H1 (cell line): Measurements from ENCODE around the gene PIGT.

Experiments
- ATF2 ChIP-seq: IDR thresholded peaks from 2 replicates; pipeline ENCODE4 v1.6.1; 2012; ENCODE audit warnings: low read length, inconsistent platforms
- CEBPB ChIP-seq: IDR thresholded peaks from 2 replicates; pipeline ENCODE4 v1.6.1; 2012; ENCODE audit warnings: low read depth, low read length
- EGR1 ChIP-seq: IDR thresholded peaks from 2 replicates; pipeline ENCODE4 v1.6.1; 2011; ENCODE audit warnings: low read depth, low read length, borderline replicate concordance
- EP300 ChIP-seq, 2 experiments: IDR thresholded peaks; 1 replicate in 1 of 2; 2 replicates in 1 of 2; pipeline ENCODE4 v1.6.1; 2011 to 2012; ENCODE audit warnings: low read depth in 2 of 2, low read length in 2 of 2, mild to moderate bottlenecking in 2 of 2, borderline replicate concordance in 1 of 2, inconsistent platforms in 1 of 2, moderate library complexity in 1 of 2
- GABPA ChIP-seq: IDR thresholded peaks from 2 replicates; pipeline ENCODE4 v1.6.1; 2011; ENCODE audit warnings: mild to moderate bottlenecking, low read length, moderate library complexity, borderline replicate concordance; ENCODE audit not compliant: insufficient read depth
- POLR2AphosphoS5 ChIP-seq: IDR thresholded peaks from 2 replicates; pipeline ENCODE4 v1.6.1; 2011; ENCODE audit warnings: low read depth, low read length
- TCF12 ChIP-seq: IDR thresholded peaks from 2 replicates; pipeline ENCODE4 v1.6.1; 2011; ENCODE audit warnings: low read depth, mild to moderate bottlenecking, low read length
- TF ChIP-seq, protein P1 (sequence below), 3 experiments: IDR thresholded peaks; 1 replicate in 2 of 3; 2 replicates in 1 of 3; pipeline versions ENCODE4 v1.5.1 to v1.6.1; 2011; ENCODE audit warnings: low read length in 3 of 3, mild to moderate bottlenecking in 3 of 3, inconsistent platforms in 2 of 3, low read depth in 1 of 3, moderate library complexity in 1 of 3; ENCODE audit not compliant: insufficient read depth in 1 of 3; ENCODE audit errors: control extremely low read depth in 1 of 3

GRCh38 chr20:45394221-45395113, 21.5 kb upstream of the PIGT start:
- TF ChIP-seq, protein P1, sequence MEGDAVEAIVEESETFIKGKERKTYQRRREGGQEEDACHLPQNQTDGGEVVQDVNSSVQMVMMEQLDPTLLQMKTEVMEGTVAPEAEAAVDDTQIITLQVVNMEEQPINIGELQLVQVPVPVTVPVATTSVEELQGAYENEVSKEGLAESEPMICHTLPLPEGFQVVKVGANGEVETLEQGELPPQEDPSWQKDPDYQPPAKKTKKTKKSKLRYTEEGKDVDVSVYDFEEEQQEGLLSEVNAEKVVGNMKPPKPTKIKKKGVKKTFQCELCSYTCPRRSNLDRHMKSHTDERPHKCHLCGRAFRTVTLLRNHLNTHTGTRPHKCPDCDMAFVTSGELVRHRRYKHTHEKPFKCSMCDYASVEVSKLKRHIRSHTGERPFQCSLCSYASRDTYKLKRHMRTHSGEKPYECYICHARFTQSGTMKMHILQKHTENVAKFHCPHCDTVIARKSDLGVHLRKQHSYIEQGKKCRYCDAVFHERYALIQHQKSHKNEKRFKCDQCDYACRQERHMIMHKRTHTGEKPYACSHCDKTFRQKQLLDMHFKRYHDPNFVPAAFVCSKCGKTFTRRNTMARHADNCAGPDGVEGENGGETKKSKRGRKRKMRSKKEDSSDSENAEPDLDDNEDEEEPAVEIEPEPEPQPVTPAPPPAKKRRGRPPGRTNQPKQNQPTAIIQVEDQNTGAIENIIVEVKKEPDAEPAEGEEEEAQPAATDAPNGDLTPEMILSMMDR (IDR thresholded peaks at IDR 0.05; ENCODE audit: control extremely low read depth in 1 of 3, insufficient read depth in 1 of 3, low read depth in 1 of 3, low read length in 3 of 3): no peak
- TF ChIP-seq TCF12 (no peak), POLR2AphosphoS5 (no peak), CEBPB (no peak), EP300 (IDR thresholded peaks at IDR 0.05; ENCODE audit: borderline replicate concordance in 1 of 2, low read depth in 2 of 2, low read length in 2 of 2) (no peak), ATF2 (no peak), GABPA (no peak), EGR1 (no peak)
